Smooth muscle cell (in vitro differentiated cells): ENCODE results near the gene LAMB4. TPM values are rescaled to one million over a fixed set of nuclear protein-coding genes. Genes with fewer than 3 reads are reported as not detected.

ENCODE experiments used
- DNase-seq: peaks from one replicate; lab custom pipeline; 2025; ENCODE audit not compliant: unreplicated experiment; lab: John Stamatoyannopoulos, UW
- H2AFZ ChIP-seq: fragments of 200-600 bp; sonication (generic); 2 replicates; pipeline ENCODE4 v1.6.0; 2016; ENCODE audit warnings: antibody characterized with exemption, low read depth, mild to moderate bottlenecking
- H3F3A ChIP-seq: fragments of 200-600 bp; sonication (generic); 2 replicates; pipeline ENCODE4 v1.6.0; 2017; ENCODE audit warnings: antibody characterized with exemption, low read depth
- H3K27ac ChIP-seq: fragments of 200-600 bp; sonication (generic); 2 replicates; pipeline ENCODE4 v1.5.1; 2016; ENCODE audit warnings: low read depth, mild to moderate bottlenecking
- H3K27me3 ChIP-seq: fragments of 200-600 bp; sonication (generic); 2 replicates; pipeline ENCODE4 v1.6.1; 2016; ENCODE audit warnings: low read depth, mild to moderate bottlenecking
- H3K36me3 ChIP-seq: fragments of 200-600 bp; sonication (generic); 2 replicates; pipeline ENCODE4 v1.5.1; 2016; ENCODE audit warnings: low read depth
- H3K4me1 ChIP-seq: fragments of 200-600 bp; sonication (generic); 2 replicates; pipeline ENCODE4 v1.5.1; 2016; ENCODE audit warnings: low read depth
- H3K4me2 ChIP-seq: fragments of 200-600 bp; sonication (generic); 2 replicates; pipeline ENCODE4 v1.6.0; 2016; ENCODE audit warnings: mild to moderate bottlenecking
- H3K4me3 ChIP-seq: fragments of 200-600 bp; sonication (generic); 2 replicates; pipeline ENCODE4 v1.5.1; 2016; ENCODE audit warnings: mild to moderate bottlenecking
- H3K79me2 ChIP-seq: fragments of 200-600 bp; sonication (generic); 2 replicates; pipeline ENCODE4 v1.6.0; 2016; ENCODE audit warnings: low read depth, mild to moderate bottlenecking
- H3K9ac ChIP-seq: fragments of 200-600 bp; sonication (generic); 2 replicates; pipeline ENCODE4 v1.6.0; 2016; ENCODE audit warnings: low read depth
- H3K9me3 ChIP-seq: fragments of 200-600 bp; sonication (generic); replicated peaks from 2 replicates; pipeline ENCODE4 v1.5.1; 2016; ENCODE audit warnings: low read depth
- H4K20me1 ChIP-seq: fragments of 200-600 bp; sonication (generic); 2 replicates; pipeline ENCODE4 v1.6.0; 2016; ENCODE audit warnings: low read depth
- CTCF ChIP-seq: fragments of 200-600 bp; sonication (generic); IDR thresholded peaks from 2 replicates; pipeline ENCODE4 v1.5.1; 2017; ENCODE audit warnings: borderline replicate concordance, mild to moderate bottlenecking, antibody characterized with exemption; ENCODE audit not compliant: insufficient read depth, poor library complexity, severe bottlenecking
- WGBS: methylation state at CpG from one replicate; pipeline ENCODE4 v1.1.7; 2016; ENCODE audit warnings: low lambda C conversion rate; 5-methylcytosine and 5-hydroxymethylcytosine counted together
- polyA plus RNA-seq: library from polyadenylated mRNA; unstranded; fragments of >200 nt; fragmentation: Nextera tagmentation; extraction: Ambion mirVana; gene quantifications from 2 replicates; pipeline ENCODE4 v1.2.1, GENCODE V29; 2016
- total RNA-seq: library from RNA; depleted of rRNA; stranded (reverse); fragments of >200 nt; gene quantifications from 2 replicates; pipeline ENCODE4 v1.2.3, GENCODE V29; 2014

LAMB4 gene
- total RNA-seq (0.13 and 0.67 TPM in 2 replicates), polyA plus RNA-seq (0.06 TPM in 1 of 2 replicates, not detected in the other)

- DNase-seq: no peak
- H3K27ac ChIP-seq: no peak within 1 kb of the TSS
- H4K20me1 ChIP-seq: no peaks in the 10 kb centered on the region
- no peaks in the 10 kb centered on the region for H3K27me3 ChIP-seq
- H3K4me1 ChIP-seq: peaks cover 13% of the 10 kb centered on the region
- no peaks in the 10 kb centered on the region for H3F3A ChIP-seq
- no peak for TF ChIP-seq CTCF
- no peak within 1 kb of the TSS for H3K4me2 ChIP-seq
- no peak within 1 kb of the TSS for H3K4me3 ChIP-seq
- H3K79me2 ChIP-seq: no peaks in the 10 kb centered on the region
- H2AFZ ChIP-seq: peak within 1 kb of the TSS; percentile 19
- H3K36me3 ChIP-seq: no peaks in the 10 kb centered on the region
- 89% methylated on average over 3 of the region's 3 CpGs for WGBS
- H3K9ac ChIP-seq: no peak within 1 kb of the TSS
- no peaks in the 10 kb centered on the region for H3K9me3 ChIP-seq
These were observed at the start of gene LAMB4 for GRCh38 chr7:108130261-108130660. Gene LAMB4 (minus strand): TSS chr7:108130361. CDS start chr7:108123164, 7,197 bp downstream.

GRCh38 chr7:108178398-108178797 is 48.2 kb upstream of the LAMB4 start:
- H3K27ac ChIP-seq: no peak overlapping the region
- no peak for TF ChIP-seq CTCF
- no peak overlapping the region for H2AFZ ChIP-seq
- DNase-seq: no peak
- H3K4me3 ChIP-seq: no peak overlapping the region
- H3K36me3 ChIP-seq: no peaks in the 10 kb centered on the region
- 85% methylated on average over 3 of the region's 3 CpGs for WGBS
- H3K9ac ChIP-seq: no peak overlapping the region
- H3F3A ChIP-seq: no peaks in the 10 kb centered on the region
- H3K4me1 ChIP-seq: peaks cover 5% of the 10 kb centered on the region
- no peaks in the 10 kb centered on the region for H3K27me3 ChIP-seq
- H3K9me3 ChIP-seq: no peaks in the 10 kb centered on the region
- no peaks in the 10 kb centered on the region for H3K79me2 ChIP-seq
- no peaks in the 10 kb centered on the region for H4K20me1 ChIP-seq
- H3K4me2 ChIP-seq: no peak overlapping the region

GRCh38 chr7:108171164-108171563 is 41.0 kb upstream of the LAMB4 start:
- H3K27ac ChIP-seq: no peak overlapping the region
- no peak overlapping the region for H3K9ac ChIP-seq
- H3K4me3 ChIP-seq: no peak overlapping the region
- no peak for DNase-seq
- H3K4me2 ChIP-seq: no peak overlapping the region
- peaks cover 5% of the 10 kb centered on the region for H3K27me3 ChIP-seq
- WGBS: 88% methylated on average over 8 of the region's 8 CpGs
- H3F3A ChIP-seq: no peaks in the 10 kb centered on the region
- no peaks in the 10 kb centered on the region for H3K9me3 ChIP-seq
- no peaks in the 10 kb centered on the region for H3K79me2 ChIP-seq
- H2AFZ ChIP-seq: no peak overlapping the region
- H4K20me1 ChIP-seq: no peaks in the 10 kb centered on the region
- H3K36me3 ChIP-seq: no peaks in the 10 kb centered on the region
- TF ChIP-seq CTCF: no peak
- no peaks in the 10 kb centered on the region for H3K4me1 ChIP-seq

- 70% methylated on average over 5 of the region's 5 CpGs for WGBS
- no peak for TF ChIP-seq CTCF
- H4K20me1 ChIP-seq: no peaks in the 10 kb centered on the region
- no peaks in the 10 kb centered on the region for H3K4me1 ChIP-seq
- H3K4me2 ChIP-seq: no peak overlapping the region
- H3K36me3 ChIP-seq: no peaks in the 10 kb centered on the region
- no peaks in the 10 kb centered on the region for H3K79me2 ChIP-seq
- no peak for DNase-seq
- no peaks in the 10 kb centered on the region for H3K9me3 ChIP-seq
- H2AFZ ChIP-seq: no peak overlapping the region
- H3K27ac ChIP-seq: no peak overlapping the region
- H3K27me3 ChIP-seq: peaks cover 5% of the 10 kb centered on the region
- H3K9ac ChIP-seq: no peak overlapping the region
- no peaks in the 10 kb centered on the region for H3F3A ChIP-seq
- no peak overlapping the region for H3K4me3 ChIP-seq
These were observed 40.1 kb upstream of the LAMB4 start for GRCh38 chr7:108170251-108170650.
